NCI-H2029 treated with DMSO at 0.1 percent for 48 hours (cell line): Measurements from ENCODE around the gene COLQ.
A peak's percentile ranks its signal among the peaks of the same experiment; 100 is the strongest.
"Not testable (repeated sequence)": the region's sequence is repeated elsewhere in the genome, so short reads cannot be mapped to it uniquely, and the experiment has no call there.

Experiments
- DNase-seq: peaks from one replicate; lab custom pipeline; 2025; lab: John Stamatoyannopoulos, UW

The COLQ gene

GRCh38 chr3:15427182-15427880 is 94.2 kb downstream of the COLQ start, which contains the start of the genes EAF1 and METTL6:
TSS of gene EAF1 (plus strand) at chr3:15427598. CDS start at chr3:15427780, 182 bp downstream.
TSS of gene METTL6 (minus strand) at chr3:15427544. CDS start at chr3:15426511, 1,033 bp downstream.
- DNase-seq, result peak; percentile 60

GRCh38 chr3:15426579-15427118 is 94.9 kb downstream of the COLQ start:
- no peak for DNase-seq

GRCh38 chr3:15420871-15421270 is 100.6 kb downstream of the COLQ start:
- no peak for DNase-seq

GRCh38 chr3:15410966-15411365 is 110.5 kb downstream of the COLQ start:
- not testable (repeated sequence) for DNase-seq

- DNase-seq, result no peak
Measured at GRCh38 chr3:15409774-15410173, 111.7 kb downstream of the COLQ start.

- DNase-seq, result no peak
Measured at GRCh38 chr3:15409239-15409638, 112.3 kb downstream of the COLQ start.

GRCh38 chr3:15405448-15406050 is 116.0 kb downstream of the COLQ start:
- DNase-seq, result peak; percentile 62

GRCh38 chr3:15404767-15405166 is 116.7 kb downstream of the COLQ start:
- no peak for DNase-seq

GRCh38 chr3:15403965-15404364 is 117.5 kb downstream of the COLQ start:
- no peak for DNase-seq

GRCh38 chr3:15403495-15403894 is 118.0 kb downstream of the COLQ start:
- no peak for DNase-seq

GRCh38 chr3:15401936-15402335 is 119.6 kb downstream of the COLQ start:
- no peak for DNase-seq
